HK-2 (cell line): ENCODE measurements around the gene CDH13.

Experiments used
- DNase-seq: peaks from one replicate; pipeline ENCODE4 v3.0.0-alpha.2; 2018; ENCODE audit not compliant: unreplicated experiment

CDH13 gene

GRCh38 chr16:83799336-83799735, 1172.6 kb downstream of the CDH13 start:
- DNase-seq, result no peak

GRCh38 chr16:83802135-83802534, 1175.4 kb downstream of the CDH13 start:
- DNase-seq, result no peak

GRCh38 chr16:83802554-83803205, 1175.9 kb downstream of the CDH13 start:
- DNase-seq, result no peak

GRCh38 chr16:83803811-83804210, 1177.0 kb downstream of the CDH13 start:
- no peak for DNase-seq

- DNase-seq, result no peak
Measured at GRCh38 chr16:83804366-83804765, 1177.6 kb downstream of the CDH13 start.

- no peak for DNase-seq
Measured at GRCh38 chr16:83806036-83806435, 1179.3 kb downstream of the CDH13 start.

GRCh38 chr16:83806731-83807130, 1180.0 kb downstream of the CDH13 start:
- DNase-seq, result no peak

- no peak for DNase-seq
Measured at GRCh38 chr16:83807327-83807709, 1180.5 kb downstream of the CDH13 start.

- peak; percentile 93 for DNase-seq
Measured at GRCh38 chr16:83807710-83808572, 1181.2 kb downstream of the CDH13 start, which contains the start of gene HSBP1. TSS of gene HSBP1 (plus strand) at chr16:83807978. CDS start at chr16:83808077, 99 bp downstream.

GRCh38 chr16:83808573-83809014, 1181.8 kb downstream of the CDH13 start:
- no peak for DNase-seq

- DNase-seq, result no peak
Measured at GRCh38 chr16:83809092-83809491, 1182.3 kb downstream of the CDH13 start.

- DNase-seq, result no peak
Measured at GRCh38 chr16:83810901-83811300, 1184.1 kb downstream of the CDH13 start.

GRCh38 chr16:83813823-83814658, 1187.3 kb downstream of the CDH13 start:
- no peak for DNase-seq

- DNase-seq, result no peak
Measured at GRCh38 chr16:83814659-83814985, 1187.9 kb downstream of the CDH13 start.

- DNase-seq, result no peak
Measured at GRCh38 chr16:83817022-83817421, 1190.3 kb downstream of the CDH13 start.

- DNase-seq, result no peak
Measured at GRCh38 chr16:83818276-83818675, 1191.5 kb downstream of the CDH13 start.

GRCh38 chr16:83819361-83819760, 1192.6 kb downstream of the CDH13 start:
- DNase-seq, result no peak

- peak; percentile 81 for DNase-seq
Measured at GRCh38 chr16:83826146-83826913, 1199.6 kb downstream of the CDH13 start.

GRCh38 chr16:83830091-83830768, 1203.5 kb downstream of the CDH13 start:
- no peak for DNase-seq

GRCh38 chr16:83830769-83831455, 1204.1 kb downstream of the CDH13 start:
- no peak for DNase-seq
